Renal pelvis (tissue), 12 donors: ENCODE data around the gene GPSM1. TPM values are rescaled to one million over a fixed set of nuclear protein-coding genes. Genes with fewer than 3 reads are reported as not detected.

ENCODE experiments used
- DNase-seq: peaks from one replicate; pipeline ENCODE4 v3.0.0-alpha.2; 2013
- long read RNA-seq, 16 experiments: transcript quantifications; one replicate each; lab custom pipeline, GENCODE V29; 2026
- polyA plus RNA-seq, 3 donors: library from polyadenylated mRNA; unstranded; fragments of 120-200 nt; gene quantifications; one replicate each; pipeline ENCODE4 v1.2.1, GENCODE V29; 2013; ENCODE audit not compliant: insufficient read length in 3 of 3

Gene GPSM1
- polyA plus RNA-seq = 10 to 100 TPM; 41.2 to 59.6 (median 46.7) TPM
- long read RNA-seq, donor 1, partial matches to known transcripts = 0 of 3 reads
- long read RNA-seq, donor 1, other reads (novel, unspliced or antisense) = 0 of 3 reads
- long read RNA-seq, donor 2, transcript GPSM1-205 (14 exons, 3,633 nt) = major isoform, 5 of 73 reads
- long read RNA-seq, donor 2, partial matches to known transcripts = 6 of 73 reads
- long read RNA-seq, donor 2, other reads (novel, unspliced or antisense) = 58 of 73 reads
- long read RNA-seq, donor 3, partial matches to known transcripts = 0 of 2 reads
- long read RNA-seq, donor 3, other reads (novel, unspliced or antisense) = 0 of 2 reads
- long read RNA-seq, donor 4, transcript GPSM1-205 (14 exons, 3,633 nt) = major isoform, 5 of 6 reads
- long read RNA-seq, donor 4, partial matches to known transcripts = 0 of 6 reads
- long read RNA-seq, donor 4, other reads (novel, unspliced or antisense) = 0 of 6 reads
- long read RNA-seq, donor 5, partial matches to known transcripts = 16 of 19 reads
- long read RNA-seq, donor 5, other reads (novel, unspliced or antisense) = 0 of 19 reads
- long read RNA-seq, donor 6, partial matches to known transcripts = 0 of 3 reads
- long read RNA-seq, donor 6, other reads (novel, unspliced or antisense) = 0 of 3 reads
- long read RNA-seq, donor 7, partial matches to known transcripts = 5 of 10 reads
- long read RNA-seq, donor 7, other reads (novel, unspliced or antisense) = 0 of 10 reads
- long read RNA-seq, donor 8, partial matches to known transcripts = 5 of 5 reads
- long read RNA-seq, donor 8, other reads (novel, unspliced or antisense) = 0 of 5 reads
- long read RNA-seq, donor 9, partial matches to known transcripts = 45 of 53 reads
- long read RNA-seq, donor 9, other reads (novel, unspliced or antisense) = 0 of 53 reads
- long read RNA-seq, donor 10, partial matches to known transcripts = 0 of 3 reads
- long read RNA-seq, donor 10, other reads (novel, unspliced or antisense) = 0 of 3 reads
- long read RNA-seq, donor 11, partial matches to known transcripts = 27 of 32 reads
- long read RNA-seq, donor 11, other reads (novel, unspliced or antisense) = 0 of 32 reads
- long read RNA-seq, donor 12, partial matches to known transcripts = 0 of 6 reads
- long read RNA-seq, donor 12, other reads (novel, unspliced or antisense) = 0 of 6 reads
- long read RNA-seq, donor 13, partial matches to known transcripts = 0 of 4 reads
- long read RNA-seq, donor 13, other reads (novel, unspliced or antisense) = 0 of 4 reads
- long read RNA-seq, donor 14 = 0 reads
- long read RNA-seq, donor 15, partial matches to known transcripts = 0 of 7 reads
- long read RNA-seq, donor 15, other reads (novel, unspliced or antisense) = 0 of 7 reads
- long read RNA-seq, donor 16, partial matches to known transcripts = 0 of 7 reads
- long read RNA-seq, donor 16, other reads (novel, unspliced or antisense) = 0 of 7 reads

GRCh38 chr9:136327304-136327974 is at the start of gene GPSM1:
Gene GPSM1, plus strand, starts transcription at chr9:136327539. Its CDS starts 157 bp downstream, at chr9:136327696.
- no peak for DNase-seq

- no peak for DNase-seq
These were observed 49.6 kb upstream of the GPSM1 start for GRCh38 chr9:136277746-136278145.

GRCh38 chr9:136278221-136278620 is 49.1 kb upstream of the GPSM1 start:
- DNase-seq = no peak

GRCh38 chr9:136278894-136279293 is 48.4 kb upstream of the GPSM1 start:
- DNase-seq = no peak

- no peak for DNase-seq
These were observed 47.9 kb upstream of the GPSM1 start for GRCh38 chr9:136279471-136279870.

GRCh38 chr9:136280535-136281315 is 46.6 kb upstream of the GPSM1 start:
- no peak for DNase-seq

GRCh38 chr9:136281421-136282271 is 45.7 kb upstream of the GPSM1 start:
- DNase-seq = no peak

- DNase-seq = no peak
These were observed 45.0 kb upstream of the GPSM1 start for GRCh38 chr9:136282272-136282861.

GRCh38 chr9:136283291-136284235 is 43.8 kb upstream of the GPSM1 start:
- peak; percentile 71 for DNase-seq

GRCh38 chr9:136284311-136284710 is 43.0 kb upstream of the GPSM1 start:
- no peak for DNase-seq

- no peak for DNase-seq
These were observed 42.4 kb upstream of the GPSM1 start for GRCh38 chr9:136284951-136285350.

GRCh38 chr9:136285501-136286358 is 41.6 kb upstream of the GPSM1 start:
- no peak for DNase-seq

GRCh38 chr9:136286359-136286986 is 40.9 kb upstream of the GPSM1 start:
- DNase-seq = no peak

GRCh38 chr9:136286987-136287379 is 40.4 kb upstream of the GPSM1 start:
- no peak for DNase-seq

- no peak for DNase-seq
These were observed 39.2 kb upstream of the GPSM1 start for GRCh38 chr9:136287960-136288753.
